GM23248 (cell line): Measurements from ENCODE around the gene ERO1A. TPM values are rescaled to one million over a fixed set of nuclear protein-coding genes. Genes with fewer than 3 reads are reported as not detected.

Source experiments
- DNase-seq: peaks from one replicate; pipeline ENCODE4 v3.0.0-alpha.2; 2015
- H2AFZ ChIP-seq: fragments of 200-600 bp; sonication (generic); 2 replicates; pipeline ENCODE4 v1.6.1; 2016; ENCODE audit warnings: antibody characterized with exemption
- H3F3A ChIP-seq: fragments of 200-600 bp; sonication (generic); 2 replicates; pipeline ENCODE4 v1.6.1; 2016; ENCODE audit warnings: mild to moderate bottlenecking, antibody characterized with exemption, mixed run types; ENCODE audit not compliant: insufficient read depth
- H3K27ac ChIP-seq: fragments of 200-600 bp; sonication (generic); 2 replicates; pipeline ENCODE4 v1.5.1; 2016; ENCODE audit warnings: mild to moderate bottlenecking
- H3K27me3 ChIP-seq: fragments of 200-600 bp; sonication (generic); replicated peaks from 2 replicates; pipeline ENCODE4 v1.6.1; 2016; ENCODE audit warnings: mild to moderate bottlenecking; ENCODE audit not compliant: insufficient read depth
- H3K36me3 ChIP-seq: fragments of 200-600 bp; sonication (generic); 2 replicates; pipeline ENCODE4 v1.6.1; 2016; ENCODE audit warnings: low read depth, mild to moderate bottlenecking
- H3K4me1 ChIP-seq: fragments of 200-600 bp; sonication (generic); 2 replicates; pipeline ENCODE4 v1.6.1; 2016; ENCODE audit warnings: mild to moderate bottlenecking; ENCODE audit not compliant: insufficient read depth
- H3K4me2 ChIP-seq: fragments of 200-600 bp; sonication (generic); one replicate; pipeline ENCODE4 v1.6.1; 2016; ENCODE audit warnings: mild to moderate bottlenecking; ENCODE audit not compliant: unreplicated experiment
- H3K4me3 ChIP-seq: fragments of 200-600 bp; sonication (generic); 2 replicates; pipeline ENCODE4 v1.5.1; 2016; ENCODE audit warnings: mild to moderate bottlenecking
- H3K79me2 ChIP-seq: fragments of 200-600 bp; sonication (generic); 2 replicates; pipeline ENCODE4 v1.6.1; 2016; ENCODE audit warnings: mild to moderate bottlenecking; ENCODE audit not compliant: insufficient read depth
- H3K9ac ChIP-seq: fragments of 200-600 bp; sonication (generic); 2 replicates; pipeline ENCODE4 v1.6.1; 2016; ENCODE audit warnings: mild to moderate bottlenecking
- H3K9me2 ChIP-seq: fragments of 200-600 bp; sonication (generic); 2 replicates; pipeline ENCODE4 v1.6.1; 2016; ENCODE audit warnings: mixed run types, mild to moderate bottlenecking, moderate library complexity; ENCODE audit not compliant: insufficient read depth
- H3K9me3 ChIP-seq: fragments of 200-600 bp; sonication (generic); one replicate; pipeline ENCODE4 v1.6.1; 2017; ENCODE audit warnings: low read depth
- H4K20me1 ChIP-seq: fragments of 200-600 bp; sonication (generic); 2 replicates; pipeline ENCODE4 v1.6.0; 2016; ENCODE audit not compliant: insufficient read depth
- EZH2 ChIP-seq: fragments of 200-600 bp; sonication (generic); IDR thresholded peaks from 2 replicates; pipeline ENCODE4 v1.6.1; 2018; ENCODE audit warnings: antibody characterized with exemption, mild to moderate bottlenecking; ENCODE audit not compliant: insufficient read depth, poor library complexity, severe bottlenecking
- EZH2phosphoT487 ChIP-seq: fragments of 200-600 bp; sonication (generic); IDR thresholded peaks from 2 replicates; pipeline ENCODE4 v1.6.1; 2018; ENCODE audit warnings: antibody characterized with exemption, moderate library complexity, mild to moderate bottlenecking, low read depth; ENCODE audit not compliant: insufficient read depth
- WGBS, 2 experiments: methylation state at CpG; one replicate each; pipeline ENCODE4 v1.1.6; 2015 to 2017; ENCODE audit warnings: low lambda C conversion rate in 2 of 2, low coverage in 1 of 2; ENCODE audit errors: missing lambda C conversion rate in 2 of 2; 5-methylcytosine and 5-hydroxymethylcytosine counted together
- in situ Hi-C: fragments of 300-500 bp; cut with MboI; formaldehyde crosslinking; loops from 2 replicates; pipeline ENCODE4 v1.15.0; 2020
- polyA plus RNA-seq: library from polyadenylated mRNA; unstranded; fragments of >200 nt; fragmentation: Nextera tagmentation; extraction: Ambion mirVana; gene quantifications from 2 replicates; pipeline ENCODE4 v1.2.1, GENCODE V29; 2016
- total RNA-seq: library from RNA; depleted of rRNA; stranded (reverse); fragments of >200 nt; shearing (Covaris generic); gene quantifications from 2 replicates; pipeline ENCODE4 v1.2.3, GENCODE V29; 2014

Gene ERO1A
- total and polyA plus RNA-seq, 2 experiments from 2014 or later: 48.6 to 82.7 TPM

- TF ChIP-seq EZH2: no peak
- no peak for TF ChIP-seq EZH2phosphoT487
Observed at GRCh38 chr14:52650774-52651173, 44.6 kb downstream of the ERO1A start.

GRCh38 chr14:52649511-52649910, 45.8 kb downstream of the ERO1A start:
- H3K4me3 ChIP-seq: no peak overlapping the region

More at GRCh38 chr14:52650774-52651173, 44.6 kb downstream of the ERO1A start:
- Histone ChIP-seq H3K79me2 (no peaks in the 10 kb centered on the region), H3K27ac (no peak overlapping the region), H3K4me2 (no peak overlapping the region), H3F3A (no peaks in the 10 kb centered on the region), H3K4me3 (no peak overlapping the region), H4K20me1 (no peaks in the 10 kb centered on the region), H3K4me1 (no peaks in the 10 kb centered on the region; the same call in 1 of the 2 replicates), H2AFZ (no peak overlapping the region), H3K36me3 (peaks cover 57% of the 10 kb centered on the region), H3K9me3 (no peaks in the 10 kb centered on the region), H3K9me2 (no peaks in the 10 kb centered on the region), H3K9ac (no peak overlapping the region), H3K27me3 (no peaks in the 10 kb centered on the region)
- DNase-seq: peak; percentile 13
- in situ Hi-C loops: no loop called here
- 77 to 85% methylated on average over 6 of the region's 6 CpGs for WGBS, 2 experiments

GRCh38 chr14:52641745-52642144, 53.6 kb downstream of the ERO1A start:
- H3K27ac ChIP-seq: no peak overlapping the region
- in situ Hi-C loops: no loop called here
- no peaks in the 10 kb centered on the region for H3K27me3 ChIP-seq
- no peak overlapping the region for H3K4me2 ChIP-seq
- no peaks in the 10 kb centered on the region for H4K20me1 ChIP-seq
- no peaks in the 10 kb centered on the region for H3K9me2 ChIP-seq
- DNase-seq: no peak
- no peak overlapping the region for H3K4me3 ChIP-seq
- no peaks in the 10 kb centered on the region for H3K9me3 ChIP-seq
- no peaks in the 10 kb centered on the region for H3F3A ChIP-seq
- H3K79me2 ChIP-seq: no peaks in the 10 kb centered on the region
- H3K4me1 ChIP-seq: no peaks in the 10 kb centered on the region
- H3K36me3 ChIP-seq: peaks cover 25% of the 10 kb centered on the region
- 100% methylated on average over 1 of the region's 1 CpG for WGBS, 2 experiments
- no peak for TF ChIP-seq EZH2phosphoT487
- no peak for TF ChIP-seq EZH2
- H2AFZ ChIP-seq: no peak overlapping the region
- H3K9ac ChIP-seq: no peak overlapping the region

More at GRCh38 chr14:52649511-52649910, 45.8 kb downstream of the ERO1A start:
- Histone ChIP-seq H4K20me1 (no peaks in the 10 kb centered on the region), H3K79me2 (no peaks in the 10 kb centered on the region), H3K4me2 (no peak overlapping the region), H2AFZ (no peak overlapping the region), H3K9ac (no peak overlapping the region), H3K4me1 (no peaks in the 10 kb centered on the region; the same call in 1 of the 2 replicates), H3F3A (no peaks in the 10 kb centered on the region), H3K9me2 (no peaks in the 10 kb centered on the region), H3K27ac (no peak overlapping the region), H3K27me3 (no peaks in the 10 kb centered on the region), H3K36me3 (peaks cover 57% of the 10 kb centered on the region), H3K9me3 (no peaks in the 10 kb centered on the region)
- peak; percentile 4 for DNase-seq
- 90 to 100% methylated on average over 1 of the region's 1 CpG for WGBS, 2 experiments
- in situ Hi-C loops: no loop called here
- TF ChIP-seq EZH2 (no peak), EZH2phosphoT487 (no peak)

- H3K9ac ChIP-seq: no peak overlapping the region
- H3K4me2 ChIP-seq: no peak overlapping the region
- WGBS, 2 experiments: 98% methylated on average over 4 of the region's 4 CpGs
- no peak overlapping the region for H3K4me3 ChIP-seq
- DNase-seq: no peak
- H3K27ac ChIP-seq: no peak overlapping the region
- no peaks in the 10 kb centered on the region for H3K9me2 ChIP-seq
- in situ Hi-C loops: no loop called here
- no peaks in the 10 kb centered on the region for H4K20me1 ChIP-seq
- H3K79me2 ChIP-seq: no peaks in the 10 kb centered on the region
- H3F3A ChIP-seq: no peaks in the 10 kb centered on the region
- H3K4me1 ChIP-seq: no peaks in the 10 kb centered on the region
- H2AFZ ChIP-seq: no peak overlapping the region
- no peak for TF ChIP-seq EZH2
- TF ChIP-seq EZH2phosphoT487: no peak
- H3K36me3 ChIP-seq: peaks cover 14% of the 10 kb centered on the region
- H3K9me3 ChIP-seq: no peaks in the 10 kb centered on the region
- H3K27me3 ChIP-seq: no peaks in the 10 kb centered on the region
Observed at GRCh38 chr14:52640137-52640536, 55.2 kb downstream of the ERO1A start.

- Histone ChIP-seq H4K20me1 (no peaks in the 10 kb centered on the region), H2AFZ (no peak overlapping the region), H3K4me3 (no peak overlapping the region), H3K9me3 (no peaks in the 10 kb centered on the region), H3K79me2 (no peaks in the 10 kb centered on the region), H3K9me2 (no peaks in the 10 kb centered on the region), H3F3A (no peaks in the 10 kb centered on the region), H3K27me3 (no peaks in the 10 kb centered on the region), H3K36me3 (no peaks in the 10 kb centered on the region), H3K4me2 (no peak overlapping the region), H3K4me1 (no peaks in the 10 kb centered on the region), H3K9ac (no peak overlapping the region), H3K27ac (no peak overlapping the region)
- TF ChIP-seq EZH2 (no peak), EZH2phosphoT487 (no peak)
- 68 to 70% methylated on average over 1 of the region's 1 CpG for WGBS, 2 experiments
- in situ Hi-C loops: no loop called here
- DNase-seq: no peak
Observed at GRCh38 chr14:52619687-52620086, 75.7 kb downstream of the ERO1A start.
